ENCODE data around the gene MST1.
"Not testable (repeated sequence)": the region's sequence is repeated elsewhere in the genome, so short reads cannot be mapped to it uniquely, and the experiment has no call there.

Gene MST1

GRCh38 chr3:49700453-49701128, 11.3 kb upstream of the MST1 start:
- DNase-seq: no peak

- DNase-seq: no peak
These were observed 10.7 kb upstream of the MST1 start for GRCh38 chr3:49700014-49700413.

- DNase-seq: no peak
These were observed 10.2 kb upstream of the MST1 start for GRCh38 chr3:49699281-49699979.

- not testable (repeated sequence) for DNase-seq
These were observed 6.2 kb upstream of the MST1 start for GRCh38 chr3:49695350-49696015.

- DNase-seq: not testable (repeated sequence)
These were observed 5.3 kb upstream of the MST1 start for GRCh38 chr3:49694409-49695070.

- not testable (repeated sequence) for DNase-seq
These were observed 2.2 kb upstream of the MST1 start for GRCh38 chr3:49691481-49691880.

- DNase-seq: not testable (repeated sequence)
These were observed 1.6 kb upstream of the MST1 start for GRCh38 chr3:49690856-49691255.

- DNase-seq: not testable (repeated sequence)
These were observed 792 bp upstream of the MST1 start for GRCh38 chr3:49689908-49690624.

- DNase-seq: not testable (repeated sequence)
These were observed 782 bp downstream of the MST1 start for GRCh38 chr3:49688338-49689045.

GRCh38 chr3:49687424-49687795, 1.9 kb downstream of the MST1 start:
- not testable (repeated sequence) for DNase-seq

- peak; percentile 82 for DNase-seq
These were observed 2.4 kb downstream of the MST1 start for GRCh38 chr3:49686769-49687423.

- peak; percentile 75 for DNase-seq
These were observed 2.9 kb downstream of the MST1 start for GRCh38 chr3:49686346-49686745.

GRCh38 chr3:49685846-49686245, 3.4 kb downstream of the MST1 start:
- DNase-seq: not testable (repeated sequence)

- DNase-seq: not testable (repeated sequence)
These were observed 4.2 kb downstream of the MST1 start for GRCh38 chr3:49685103-49685502.

- not testable (repeated sequence) for DNase-seq
These were observed 4.8 kb downstream of the MST1 start for GRCh38 chr3:49684453-49684852.

- DNase-seq: no peak
These were observed 6.1 kb downstream of the MST1 start for GRCh38 chr3:49683162-49683561.

GRCh38 chr3:49681543-49681942, 7.7 kb downstream of the MST1 start:
- DNase-seq: no peak

- no peak for DNase-seq
These were observed 8.1 kb downstream of the MST1 start for GRCh38 chr3:49681232-49681522.

- DNase-seq: no peak
These were observed 8.6 kb downstream of the MST1 start for GRCh38 chr3:49680493-49681231.

- no peak for DNase-seq
These were observed 13.4 kb downstream of the MST1 start for GRCh38 chr3:49675912-49676311.

GRCh38 chr3:49674497-49674983, 14.7 kb downstream of the MST1 start:
- DNase-seq: no peak
